GM13976 (cell line): ENCODE measurements around the gene LRRC3C.
A peak's percentile ranks its signal among the peaks of the same experiment; 100 is the strongest.

ENCODE experiments used
- DNase-seq: peaks from one replicate; pipeline ENCODE4 v3.0.0; 2012; ENCODE audit warnings: low spot score
- in situ Hi-C: fragments of 300-500 bp; cut with MboI; formaldehyde crosslinking; loops from one replicate; pipeline ENCODE4 v1.12.0; 2022; ENCODE audit warnings: low sequenced_read_pairs, mixed read lengths, inconsistent platforms; ENCODE audit not compliant: unreplicated experiment
- TF ChIP-seq, protein P1 (sequence below): IDR thresholded peaks from 2 replicates; pipeline ENCODE4 v1.5.1; 2012; ENCODE audit warnings: borderline replicate concordance, mild to moderate bottlenecking; ENCODE audit not compliant: insufficient read depth; ENCODE audit errors: extremely low read depth, missing control alignments, control extremely low read depth

LRRC3C gene

GRCh38 chr17:39974433-39974832 lies 46.9 kb downstream of the LRRC3C start:
- in situ Hi-C loops: no loop called here
- TF ChIP-seq, protein P1, sequence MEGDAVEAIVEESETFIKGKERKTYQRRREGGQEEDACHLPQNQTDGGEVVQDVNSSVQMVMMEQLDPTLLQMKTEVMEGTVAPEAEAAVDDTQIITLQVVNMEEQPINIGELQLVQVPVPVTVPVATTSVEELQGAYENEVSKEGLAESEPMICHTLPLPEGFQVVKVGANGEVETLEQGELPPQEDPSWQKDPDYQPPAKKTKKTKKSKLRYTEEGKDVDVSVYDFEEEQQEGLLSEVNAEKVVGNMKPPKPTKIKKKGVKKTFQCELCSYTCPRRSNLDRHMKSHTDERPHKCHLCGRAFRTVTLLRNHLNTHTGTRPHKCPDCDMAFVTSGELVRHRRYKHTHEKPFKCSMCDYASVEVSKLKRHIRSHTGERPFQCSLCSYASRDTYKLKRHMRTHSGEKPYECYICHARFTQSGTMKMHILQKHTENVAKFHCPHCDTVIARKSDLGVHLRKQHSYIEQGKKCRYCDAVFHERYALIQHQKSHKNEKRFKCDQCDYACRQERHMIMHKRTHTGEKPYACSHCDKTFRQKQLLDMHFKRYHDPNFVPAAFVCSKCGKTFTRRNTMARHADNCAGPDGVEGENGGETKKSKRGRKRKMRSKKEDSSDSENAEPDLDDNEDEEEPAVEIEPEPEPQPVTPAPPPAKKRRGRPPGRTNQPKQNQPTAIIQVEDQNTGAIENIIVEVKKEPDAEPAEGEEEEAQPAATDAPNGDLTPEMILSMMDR: no peak
- DNase-seq: no peak

DNA sequence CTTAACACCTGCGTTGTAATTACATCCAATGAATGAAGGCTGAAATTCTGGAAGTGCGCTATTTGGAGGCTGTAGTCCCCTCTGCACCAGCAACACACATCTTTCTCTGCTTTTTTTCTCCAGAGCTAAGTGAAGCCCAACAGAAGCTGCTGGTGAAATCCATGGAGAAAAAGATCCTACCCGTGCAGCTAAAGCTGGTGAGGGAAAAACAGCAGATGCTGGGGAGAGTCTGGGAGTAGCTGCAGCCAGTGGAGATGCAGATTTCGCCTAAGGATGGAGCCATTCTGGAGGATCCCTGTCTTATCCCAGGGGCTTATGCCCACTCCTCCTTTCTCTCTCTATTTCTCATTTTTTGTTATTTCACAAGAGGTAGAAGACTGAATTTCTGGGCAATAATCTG lies 48.3 kb downstream of the LRRC3C start:
- in situ Hi-C loops: no loop called here
- no peak for DNase-seq
- TF ChIP-seq, protein P1: no peak

DNA sequence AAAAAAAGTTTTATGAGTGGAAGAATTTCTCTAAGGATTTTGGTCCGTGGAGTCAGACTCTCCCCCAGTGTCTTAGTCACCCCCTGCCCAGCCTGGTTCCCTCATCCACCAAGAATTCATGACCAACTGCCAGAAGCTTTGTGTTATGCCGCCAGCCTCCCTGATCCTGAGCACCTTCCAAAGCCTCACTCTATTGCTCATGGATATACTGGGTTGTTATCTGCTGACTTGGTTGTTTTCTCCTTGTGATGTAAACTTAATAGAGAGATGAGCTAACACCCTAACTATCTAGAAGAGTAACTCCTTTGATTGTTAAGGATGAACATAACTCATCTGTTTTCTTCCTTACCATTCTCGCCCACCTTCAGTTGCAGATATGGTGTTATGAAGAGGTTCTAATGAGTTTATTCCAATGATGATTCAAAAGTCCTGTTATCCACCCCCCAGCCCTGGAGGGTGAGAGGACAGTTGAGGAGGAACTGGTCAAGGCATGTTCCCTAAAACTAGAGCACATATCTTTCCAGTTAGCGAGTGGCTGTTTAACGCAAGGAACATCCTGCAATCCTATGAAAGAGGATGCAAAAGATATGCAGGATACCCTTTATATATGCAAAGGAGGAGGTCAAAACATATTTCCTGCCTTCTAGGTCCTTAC lies 51.6 kb downstream of the LRRC3C start:
- no peak for DNase-seq
- TF ChIP-seq, protein P1: no peak
- in situ Hi-C loops: no loop called here

- DNase-seq: no peak
- TF ChIP-seq, protein P1: no peak
- in situ Hi-C loops: no loop called here
Measured at GRCh38 chr17:39979893-39980350, 52.4 kb downstream of the LRRC3C start.

DNA sequence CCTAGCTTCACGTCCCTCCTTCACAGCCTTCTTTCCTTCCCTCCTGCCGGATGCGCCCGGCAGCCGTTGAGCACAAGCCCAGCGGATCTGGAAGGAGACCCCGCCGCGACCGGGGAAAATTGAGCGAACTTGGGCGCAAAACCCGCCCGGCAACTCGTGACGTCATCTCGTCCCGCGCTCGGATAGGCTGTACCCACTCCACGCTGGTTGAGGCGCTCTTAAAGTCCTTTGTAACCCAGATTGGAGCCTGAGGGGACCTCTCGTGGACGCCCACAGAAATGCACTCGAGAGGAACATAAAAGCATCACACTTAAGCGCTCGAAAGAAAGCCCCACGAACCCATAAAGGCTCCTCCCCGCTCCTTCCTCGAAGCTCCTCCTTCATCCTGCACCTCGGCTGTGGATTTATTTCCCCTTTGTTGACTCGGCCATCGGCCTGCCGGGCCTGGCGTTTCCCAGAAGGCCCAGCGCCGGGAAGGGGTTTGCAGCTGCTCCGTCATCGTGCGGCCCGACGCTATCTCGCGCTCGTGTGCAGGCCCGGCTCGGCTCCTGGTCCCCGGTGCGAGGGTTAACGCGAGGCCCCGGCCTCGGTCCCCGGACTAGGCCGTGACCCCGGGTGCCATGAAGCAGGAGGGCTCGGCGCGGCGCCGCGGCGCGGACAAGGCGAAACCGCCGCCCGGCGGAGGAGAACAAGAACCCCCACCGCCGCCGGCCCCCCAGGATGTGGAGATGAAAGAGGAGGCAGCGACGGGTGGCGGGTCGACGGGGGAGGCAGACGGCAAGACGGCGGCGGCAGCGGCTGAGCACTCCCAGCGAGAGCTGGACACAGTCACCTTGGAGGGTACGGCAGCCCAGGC lies 53.0 kb downstream of the LRRC3C start, which contains the start of gene PSMD3:
Gene PSMD3 (plus strand): TSS at position 457 of the 856 bp plus-strand sequence. CDS start 164 bp downstream, at position 621.
- in situ Hi-C loops: no loop called here
- DNase-seq: peak; percentile 96
- TF ChIP-seq, protein P1: peak; percentile 73

DNA sequence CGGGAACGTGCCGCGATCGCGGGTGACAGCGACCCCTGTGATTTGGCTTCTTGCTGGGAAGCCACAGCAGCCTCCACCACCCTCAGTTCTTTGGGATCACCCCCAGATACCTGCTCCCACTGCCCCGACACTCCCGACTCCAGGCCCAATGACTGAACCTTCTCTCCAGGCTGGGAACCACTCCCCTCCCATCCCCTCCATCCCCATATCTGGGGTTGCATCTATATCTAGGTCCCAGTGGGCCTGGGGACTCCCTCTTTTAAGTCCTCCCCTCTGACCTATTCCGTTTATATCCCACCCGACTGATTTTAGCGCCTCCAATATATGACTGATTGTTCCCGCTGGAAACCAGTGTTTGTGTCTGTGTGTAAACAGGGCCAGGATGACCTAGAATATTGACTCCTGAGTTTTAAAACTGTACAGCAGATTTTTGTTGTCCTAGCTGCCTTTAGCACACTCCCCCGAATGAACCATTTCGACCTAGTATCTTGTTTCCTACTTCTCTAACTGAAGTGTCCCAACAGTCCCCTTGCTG lies 53.7 kb downstream of the LRRC3C start:
- no peak for DNase-seq
- in situ Hi-C loops: no loop called here
- TF ChIP-seq, protein P1: peak; percentile 0
